IPS-15b (cell line): ENCODE data around the gene CARD6.
A peak's percentile ranks its signal among the peaks of the same experiment; 100 is the strongest.
"Not testable (repeated sequence)": the region's sequence is repeated elsewhere in the genome, so short reads cannot be mapped to it uniquely, and the experiment has no call there.

Source experiments
- H3K27me3 ChIP-seq: one replicate; pipeline ENCODE4 v1.6.1; 2013; ENCODE audit warnings: low read length; ENCODE audit not compliant: control insufficient read depth, insufficient read depth
- H3K36me3 ChIP-seq: one replicate; pipeline ENCODE4 v1.6.1; 2013; ENCODE audit warnings: low read length; ENCODE audit not compliant: control insufficient read depth, insufficient read depth
- H3K4me1 ChIP-seq: one replicate; pipeline ENCODE4 v1.6.1; 2013; ENCODE audit warnings: mild to moderate bottlenecking, low read length; ENCODE audit not compliant: control insufficient read depth, insufficient read depth
- H3K4me3 ChIP-seq: one replicate; pipeline ENCODE4 v1.5.1; 2013; ENCODE audit warnings: low read depth, low read length
- H3K9ac ChIP-seq: one replicate; pipeline ENCODE4 v1.6.1; 2013; ENCODE audit warnings: low read depth, mild to moderate bottlenecking, low read length
- H3K9me3 ChIP-seq: one replicate; pipeline ENCODE4 v1.6.1; 2013; ENCODE audit warnings: mild to moderate bottlenecking, low read length; ENCODE audit not compliant: control insufficient read depth, insufficient read depth

Gene CARD6

DNA sequence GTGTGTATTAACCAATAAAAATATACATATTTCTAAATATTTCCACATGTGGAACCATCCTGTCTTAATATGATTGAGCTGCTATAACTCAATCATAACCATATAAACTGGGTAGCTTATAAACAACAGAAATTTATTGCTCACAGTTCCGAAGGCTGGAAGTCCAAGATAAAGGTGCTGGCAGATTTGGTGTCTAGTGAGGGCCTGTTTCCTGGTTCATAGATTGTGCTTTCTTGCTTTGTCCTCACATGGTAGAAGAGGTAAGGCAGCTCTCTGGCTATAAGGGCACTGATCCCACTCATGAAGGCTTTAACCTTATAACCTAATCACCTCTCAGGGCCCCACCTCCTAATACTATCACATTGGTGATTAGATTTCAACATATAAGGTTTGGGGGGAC, 29.0 kb upstream of the CARD6 start:
- peaks cover 5% of the 10 kb centered on the region for H3K4me1 ChIP-seq
- H3K9me3 ChIP-seq = no peaks in the 10 kb centered on the region
- no peak overlapping the region for H3K4me3 ChIP-seq
- no peaks in the 10 kb centered on the region for H3K36me3 ChIP-seq
- no peaks in the 10 kb centered on the region for H3K27me3 ChIP-seq
- H3K9ac ChIP-seq = no peak overlapping the region

- no peaks in the 10 kb centered on the region for H3K9me3 ChIP-seq
- no peaks in the 10 kb centered on the region for H3K27me3 ChIP-seq
Measured at GRCh38 chr5:40813698-40814281, 27.4 kb upstream of the CARD6 start.

GRCh38 chr5:40823459-40823858, 17.7 kb upstream of the CARD6 start:
- no peak overlapping the region for H3K4me3 ChIP-seq
- H3K36me3 ChIP-seq = peaks cover 16% of the 10 kb centered on the region
- no peaks in the 10 kb centered on the region for H3K27me3 ChIP-seq
- H3K4me1 ChIP-seq = no peaks in the 10 kb centered on the region
- no peaks in the 10 kb centered on the region for H3K9me3 ChIP-seq
- H3K9ac ChIP-seq = no peak overlapping the region

More at GRCh38 chr5:40813698-40814281, 27.4 kb upstream of the CARD6 start:
- H3K4me3 ChIP-seq = no peak overlapping the region
- no peaks in the 10 kb centered on the region for H3K36me3 ChIP-seq
- H3K4me1 ChIP-seq = no peaks in the 10 kb centered on the region
- H3K9ac ChIP-seq = no peak overlapping the region

DNA sequence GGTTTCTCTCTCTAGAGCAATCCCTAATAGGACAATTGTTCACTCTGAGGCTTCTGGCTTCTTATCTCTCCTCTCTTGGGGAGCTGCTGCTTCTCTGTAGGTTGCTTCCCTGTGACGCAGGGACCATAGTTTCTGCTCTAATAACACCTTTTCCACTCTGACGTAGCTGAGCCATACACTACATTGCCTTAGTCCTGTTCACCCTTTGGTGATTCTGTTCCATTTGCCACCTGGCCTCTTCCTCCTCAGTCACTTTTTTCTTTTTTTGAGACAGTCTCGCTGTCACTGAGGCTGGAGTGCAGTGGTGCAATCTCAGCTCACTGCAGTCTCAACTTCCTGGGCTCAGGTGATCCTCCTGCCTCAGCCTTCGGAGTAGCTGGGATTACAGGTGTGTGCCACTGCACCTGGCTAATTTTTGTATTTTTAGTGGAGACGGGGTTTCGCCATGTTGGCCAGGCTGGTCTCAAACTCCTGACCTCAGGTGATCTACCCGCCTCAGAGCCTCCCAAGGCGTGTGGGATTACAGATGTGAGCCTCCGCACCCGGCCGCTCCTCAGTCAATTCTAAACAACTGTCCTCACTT, 15.6 kb upstream of the CARD6 start:
- H3K4me1 ChIP-seq, H3K4me3 ChIP-seq, H3K9me3 ChIP-seq, H3K27me3 ChIP-seq, H3K9ac ChIP-seq: not testable (repeated sequence)
- peaks cover 35% of the 10 kb centered on the region for H3K36me3 ChIP-seq

DNA sequence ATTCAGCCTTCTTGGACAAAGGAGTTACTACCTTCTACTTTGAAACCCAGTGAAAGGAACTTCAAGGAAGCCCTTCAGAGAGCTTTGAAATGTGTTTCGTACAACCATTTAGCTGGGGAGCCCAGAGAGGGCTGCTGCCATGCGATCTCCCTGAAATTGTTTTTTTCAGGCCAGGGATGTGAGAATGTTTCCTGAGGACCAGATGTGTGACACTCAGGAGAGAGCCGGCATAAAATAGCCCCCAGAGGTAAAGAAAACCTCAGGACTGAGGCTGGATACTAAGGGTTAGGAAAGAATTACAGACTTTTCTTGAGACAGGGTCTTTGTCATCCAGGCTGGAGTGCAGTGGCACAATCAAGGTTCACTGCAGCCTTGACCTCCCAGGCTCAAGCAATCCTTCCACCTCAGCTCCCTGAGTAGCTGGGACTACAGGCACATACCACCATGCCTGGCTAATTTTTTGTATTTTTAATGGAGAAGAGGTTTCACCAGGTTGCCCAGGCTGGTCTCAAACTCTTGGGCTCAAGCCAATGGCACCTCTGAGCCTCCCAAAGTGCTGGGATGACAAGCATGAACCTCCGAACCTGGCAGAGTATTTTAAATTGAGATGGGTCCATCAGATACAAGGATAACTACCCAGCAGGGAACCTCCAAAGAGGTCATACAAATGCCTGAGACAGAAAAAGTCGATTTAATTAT, 14.5 kb upstream of the CARD6 start:
- no peaks in the 10 kb centered on the region for H3K9me3 ChIP-seq
- H3K36me3 ChIP-seq = peaks cover 46% of the 10 kb centered on the region
- no peak overlapping the region for H3K9ac ChIP-seq
- no peaks in the 10 kb centered on the region for H3K27me3 ChIP-seq
- no peak overlapping the region for H3K4me3 ChIP-seq
- peaks cover 3% of the 10 kb centered on the region for H3K4me1 ChIP-seq

DNA sequence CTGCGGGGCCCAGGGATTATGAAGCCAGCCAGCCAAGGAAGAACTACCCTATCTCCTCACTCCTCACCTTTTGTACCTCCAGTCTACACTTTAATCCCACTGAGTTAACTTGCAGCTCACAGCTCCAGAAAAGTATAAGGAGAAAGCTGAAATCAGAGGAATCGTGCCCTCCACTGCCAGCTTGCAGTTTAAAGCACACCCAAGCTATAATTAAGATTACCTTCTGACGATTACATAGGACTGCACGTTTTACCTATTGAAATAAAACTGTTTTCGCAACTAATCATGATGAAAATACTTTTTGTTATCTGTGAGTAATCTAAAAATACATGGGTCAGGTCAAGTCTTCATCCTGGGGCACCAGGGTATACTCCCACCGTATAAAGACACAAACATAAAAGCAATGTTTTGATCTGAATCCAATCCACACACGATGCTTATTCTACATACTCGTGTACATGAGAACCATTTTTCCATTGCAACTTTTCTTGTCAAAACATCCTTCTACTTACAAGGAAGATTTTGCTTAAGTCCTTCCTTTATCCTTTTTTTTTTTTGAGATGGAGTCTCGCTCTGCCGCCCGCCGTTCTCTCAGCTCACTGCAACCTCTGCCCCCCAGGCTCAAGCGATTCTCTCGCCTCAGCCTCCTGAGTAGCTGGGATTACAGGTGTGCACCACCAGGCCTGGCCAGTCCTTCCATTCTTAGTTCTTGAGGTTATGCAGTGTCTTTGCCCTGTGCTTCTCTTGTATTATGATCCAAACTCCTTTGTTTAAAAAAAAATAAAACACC, 13.8 kb upstream of the CARD6 start:
- Histone ChIP-seq H3K27me3 (no peaks in the 10 kb centered on the region), H3K36me3 (peaks cover 53% of the 10 kb centered on the region), H3K9me3 (no peaks in the 10 kb centered on the region), H3K9ac (no peak overlapping the region), H3K4me1 (peaks cover 5% of the 10 kb centered on the region), H3K4me3 (no peak overlapping the region)

- Histone ChIP-seq H3K9ac (no peak overlapping the region), H3K9me3 (no peaks in the 10 kb centered on the region), H3K27me3 (no peaks in the 10 kb centered on the region), H3K4me1 (peaks cover 9% of the 10 kb centered on the region), H3K4me3 (no peak overlapping the region), H3K36me3 (peaks cover 61% of the 10 kb centered on the region)
Measured at GRCh38 chr5:40828021-40828631, 13.0 kb upstream of the CARD6 start.

DNA sequence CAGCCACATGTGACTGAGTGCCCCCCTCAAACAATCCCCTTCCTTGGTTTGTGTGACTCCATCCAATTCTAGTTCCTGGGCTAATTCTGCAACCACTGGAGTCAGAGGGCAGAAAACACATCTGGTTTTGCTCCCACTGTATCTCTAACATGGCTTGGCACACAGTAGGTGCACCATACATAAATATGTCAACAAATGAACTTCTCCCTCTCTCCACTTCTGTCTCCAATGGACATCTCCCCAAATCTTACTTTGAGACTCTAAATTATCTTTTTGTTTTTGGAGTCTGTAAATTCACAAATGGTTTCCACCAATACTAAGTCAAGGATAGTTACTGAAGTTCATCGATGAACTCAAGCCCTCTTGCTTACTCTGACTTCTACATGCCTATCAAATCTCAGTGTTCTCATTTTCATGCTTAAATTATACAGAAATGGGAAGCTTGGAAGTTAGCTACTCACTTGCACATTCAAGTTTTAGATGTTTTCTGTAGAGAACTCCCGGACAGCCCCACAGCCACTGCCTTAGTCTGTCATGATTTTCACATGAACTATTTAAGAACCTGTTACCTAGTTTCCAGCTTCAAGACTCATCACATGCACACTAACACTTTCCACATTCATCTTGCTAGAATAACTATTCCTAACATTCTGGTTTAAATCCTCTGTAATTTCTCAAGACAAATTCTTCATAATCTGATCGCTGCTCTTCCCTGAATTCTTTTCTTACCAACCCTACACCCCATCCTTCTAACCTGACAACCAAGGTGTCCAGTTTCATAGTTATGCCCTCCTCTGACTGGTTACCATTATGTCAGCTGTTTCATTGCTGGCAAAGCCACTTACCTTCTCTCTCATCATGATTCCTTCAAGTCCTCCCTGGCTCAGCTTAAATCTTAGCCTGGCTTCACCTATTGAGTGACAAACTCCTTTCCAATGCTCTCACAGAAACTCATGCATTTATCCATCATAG, 12.2 kb upstream of the CARD6 start:
- no peaks in the 10 kb centered on the region for H3K9me3 ChIP-seq
- peaks cover 69% of the 10 kb centered on the region for H3K36me3 ChIP-seq
- H3K4me3 ChIP-seq = no peak overlapping the region
- peak overlapping the region; percentile 30 for H3K9ac ChIP-seq
- H3K27me3 ChIP-seq = no peaks in the 10 kb centered on the region
- H3K4me1 ChIP-seq = peaks cover 10% of the 10 kb centered on the region

- Histone ChIP-seq H3K4me3 (no peak overlapping the region), H3K27me3 (no peaks in the 10 kb centered on the region), H3K9me3 (no peaks in the 10 kb centered on the region), H3K4me1 (peaks cover 10% of the 10 kb centered on the region), H3K9ac (no peak overlapping the region), H3K36me3 (peaks cover 77% of the 10 kb centered on the region)
Measured at GRCh38 chr5:40829748-40830533, 11.2 kb upstream of the CARD6 start.
